Measurements from ENCODE around the gene PDLIM7. TPM values are rescaled to one million over a fixed set of nuclear protein-coding genes. Genes with fewer than 3 reads are reported as not detected.
A peak's percentile ranks its signal among the peaks of the same experiment; 100 is the strongest.

PDLIM7 gene
- polyA plus RNA-seq, 5 donors = 55.0 to 128 (median 85.9) TPM

GRCh38 chr5:177527595-177527994 lies 30.2 kb upstream of the PDLIM7 start:
- DNase-seq = no peak

GRCh38 chr5:177526791-177527190 lies 29.4 kb upstream of the PDLIM7 start:
- no peak for DNase-seq

DNA sequence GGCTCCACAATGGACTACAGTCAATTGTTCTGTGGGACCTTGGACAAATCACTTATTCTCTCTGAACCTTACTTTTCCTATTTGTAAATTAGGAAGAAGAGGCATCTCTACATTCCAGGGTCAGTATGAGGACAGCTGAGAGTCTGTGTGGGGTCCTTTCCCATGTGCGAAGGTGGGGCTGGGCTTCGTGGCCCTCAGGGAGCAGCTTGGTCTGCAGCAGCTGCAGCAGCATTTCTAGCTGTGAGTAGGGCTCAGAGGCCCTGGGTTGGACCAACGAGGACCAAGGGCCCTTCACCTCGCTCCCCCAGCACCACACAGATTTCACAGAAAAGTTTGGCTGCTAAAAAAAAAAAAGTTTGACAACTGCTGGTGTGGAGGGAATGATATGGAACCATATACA lies 28.8 kb upstream of the PDLIM7 start:
- DNase-seq = no peak

- DNase-seq = no peak
Measured at GRCh38 chr5:177524941-177525655, 27.7 kb upstream of the PDLIM7 start.

GRCh38 chr5:177524539-177524900 lies 27.1 kb upstream of the PDLIM7 start:
- DNase-seq = no peak

GRCh38 chr5:177523711-177524538 lies 26.5 kb upstream of the PDLIM7 start:
- DNase-seq = no peak

DNA sequence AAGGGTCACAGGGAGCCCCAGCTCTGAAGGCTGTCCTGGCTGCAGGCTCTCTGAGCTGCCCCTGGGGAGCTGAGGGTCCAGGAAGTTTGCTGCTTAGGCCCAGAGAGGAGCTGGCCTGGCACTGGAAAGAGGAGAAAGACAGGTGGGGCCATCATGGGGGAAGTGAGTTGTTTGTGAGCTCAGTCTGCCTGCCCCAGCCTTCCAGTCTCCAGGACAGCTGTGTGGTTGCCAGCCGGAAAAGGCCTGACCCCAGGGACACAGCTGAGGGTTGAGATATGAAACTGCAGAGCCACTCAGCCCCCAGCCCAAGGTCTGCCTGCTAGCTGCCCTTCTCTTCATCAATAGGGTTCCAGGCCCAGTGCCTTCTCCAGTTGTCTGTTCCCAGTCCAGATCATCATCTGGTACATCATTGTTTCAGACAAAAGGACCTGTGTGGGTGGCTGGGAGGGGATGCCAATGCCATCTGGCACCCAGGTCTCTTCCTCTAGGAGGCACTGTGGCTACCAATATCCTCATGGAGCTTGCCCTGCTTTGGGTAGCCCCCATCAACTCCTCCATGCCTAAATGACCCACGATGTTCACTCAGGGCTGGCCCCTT lies 23.6 kb upstream of the PDLIM7 start:
- DNase-seq = no peak

DNA sequence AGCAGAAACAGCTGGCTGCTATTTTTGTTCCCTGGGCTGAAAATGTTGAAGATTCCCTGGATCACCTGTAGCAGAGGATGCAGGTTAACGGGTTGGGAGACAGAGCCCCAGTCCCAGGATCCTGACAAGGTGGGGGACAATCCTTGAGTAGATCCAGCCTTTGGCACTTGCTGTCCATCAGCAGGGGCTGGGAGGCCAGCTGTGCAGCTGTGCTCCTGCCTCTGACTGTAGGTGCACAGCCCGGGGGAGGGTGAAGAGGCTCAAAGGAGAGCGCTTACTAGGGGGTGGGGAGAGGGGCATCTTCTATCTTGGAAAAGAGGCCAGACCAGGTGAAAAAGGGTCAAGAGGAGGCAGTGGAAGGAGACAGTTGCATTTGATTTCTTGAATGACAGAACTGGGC lies 22.9 kb upstream of the PDLIM7 start:
- DNase-seq = no peak

DNA sequence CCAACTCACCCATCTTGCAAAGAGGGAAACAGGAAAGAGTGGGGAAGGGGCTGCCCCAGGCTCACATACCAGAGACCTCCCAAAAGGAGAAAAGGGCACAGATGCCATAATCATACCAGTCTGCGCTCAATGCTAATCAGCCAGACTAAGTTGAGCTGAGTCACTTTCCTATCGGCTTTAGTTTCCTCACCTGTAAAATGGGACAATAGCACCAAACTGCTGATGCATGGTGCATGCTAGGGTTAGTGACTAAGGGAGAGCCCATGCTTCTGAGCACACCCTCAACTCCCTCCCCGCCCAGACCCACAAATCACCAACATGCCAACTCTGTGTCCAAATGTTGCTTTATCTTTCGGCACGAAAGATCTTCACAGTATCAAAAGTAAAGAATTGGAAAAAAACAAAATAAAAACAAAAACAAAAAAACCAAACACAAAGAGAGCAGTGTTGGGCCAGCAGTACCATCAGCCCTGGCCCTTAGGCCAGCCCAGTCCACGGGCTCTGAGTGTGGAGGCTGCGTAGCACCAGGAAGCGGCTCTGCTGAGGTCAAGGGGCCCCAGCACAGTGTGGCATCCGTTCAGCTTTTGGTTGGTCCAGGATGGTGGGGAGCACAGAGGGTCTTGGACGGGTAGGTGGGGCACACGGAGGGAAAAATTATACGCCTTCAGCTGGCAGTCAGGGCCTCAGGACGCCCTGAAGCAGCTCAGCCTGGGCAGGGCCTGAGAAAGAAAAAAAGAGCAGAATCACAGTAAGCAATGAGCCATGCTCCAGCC lies 22.2 kb upstream of the PDLIM7 start:
- DNase-seq = no peak

- DNase-seq = peak; percentile 98
Measured at GRCh38 chr5:177516601-177517568, 19.5 kb upstream of the PDLIM7 start, which contains the start of gene DDX41. DDX41 (minus strand) TSS chr5:177516961; CDS start chr5:177516945, 16 bp downstream.

DNA sequence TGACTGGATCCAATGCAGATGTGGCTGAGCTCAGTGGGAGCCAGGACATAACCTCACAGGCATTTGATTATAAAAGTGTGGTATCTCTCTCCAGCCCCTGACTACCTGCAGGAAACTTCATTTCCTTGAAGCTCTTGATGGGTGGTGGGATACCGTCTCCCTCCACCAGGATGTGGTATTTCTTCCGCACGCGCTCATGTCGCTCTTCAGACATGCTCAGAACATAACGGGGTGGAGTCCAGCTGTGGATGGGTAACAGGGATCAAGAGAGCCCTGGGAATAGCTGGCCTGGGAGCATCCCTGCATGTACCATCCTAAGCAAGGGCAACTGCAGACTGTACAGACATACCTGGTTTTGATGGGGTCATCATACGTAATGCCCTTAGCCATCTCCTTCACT lies 18.2 kb upstream of the PDLIM7 start:
- no peak for DNase-seq

- no peak for DNase-seq
Measured at GRCh38 chr5:177514541-177514940, 17.1 kb upstream of the PDLIM7 start.

DNA sequence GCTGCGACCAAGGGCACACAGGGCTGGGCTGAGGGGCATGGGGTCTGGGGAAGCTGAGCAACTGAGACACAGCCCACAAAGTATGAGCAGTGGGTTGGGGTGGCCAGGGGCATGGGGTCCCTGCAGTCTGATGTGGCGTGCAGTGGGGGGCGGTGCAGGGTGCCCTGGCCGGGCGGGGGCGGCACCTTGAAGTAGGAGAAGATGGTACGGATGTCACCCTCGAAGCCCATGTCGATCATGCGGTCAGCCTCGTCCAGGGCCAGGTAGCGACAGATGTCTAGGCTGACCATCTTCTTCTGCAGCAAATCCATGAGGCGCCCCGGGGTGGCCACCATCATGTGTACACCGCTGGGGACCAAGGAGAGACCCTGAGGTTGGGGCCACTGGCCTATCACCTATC lies 16.1 kb upstream of the PDLIM7 start:
- no peak for DNase-seq

GRCh38 chr5:177512736-177513380 lies 15.5 kb upstream of the PDLIM7 start:
- DNase-seq = no peak

- no peak for DNase-seq
Measured at GRCh38 chr5:177511796-177512675, 14.6 kb upstream of the PDLIM7 start.

DNA sequence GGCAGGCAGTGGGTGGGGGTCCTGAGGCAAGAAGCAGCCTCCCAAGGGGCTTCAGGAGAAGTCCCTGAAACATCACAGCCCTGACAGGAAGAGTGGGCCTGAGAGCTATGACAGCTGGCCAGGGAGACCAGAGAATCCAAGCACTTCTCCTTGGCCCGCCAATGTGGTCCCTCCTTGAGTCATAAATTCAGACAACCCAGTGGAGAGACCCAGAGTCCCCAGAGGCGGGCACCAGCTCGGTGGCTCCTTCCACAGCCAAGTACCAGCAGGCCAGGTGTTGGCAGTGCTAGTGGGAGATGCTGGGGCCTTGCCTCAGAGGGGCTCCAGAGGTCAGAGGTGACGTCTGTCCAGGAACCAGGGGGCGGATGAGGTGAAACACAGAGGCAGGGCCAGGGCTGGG lies 13.8 kb upstream of the PDLIM7 start:
- DNase-seq = no peak

GRCh38 chr5:177510567-177511053 lies 13.2 kb upstream of the PDLIM7 start:
- DNase-seq = no peak

DNA sequence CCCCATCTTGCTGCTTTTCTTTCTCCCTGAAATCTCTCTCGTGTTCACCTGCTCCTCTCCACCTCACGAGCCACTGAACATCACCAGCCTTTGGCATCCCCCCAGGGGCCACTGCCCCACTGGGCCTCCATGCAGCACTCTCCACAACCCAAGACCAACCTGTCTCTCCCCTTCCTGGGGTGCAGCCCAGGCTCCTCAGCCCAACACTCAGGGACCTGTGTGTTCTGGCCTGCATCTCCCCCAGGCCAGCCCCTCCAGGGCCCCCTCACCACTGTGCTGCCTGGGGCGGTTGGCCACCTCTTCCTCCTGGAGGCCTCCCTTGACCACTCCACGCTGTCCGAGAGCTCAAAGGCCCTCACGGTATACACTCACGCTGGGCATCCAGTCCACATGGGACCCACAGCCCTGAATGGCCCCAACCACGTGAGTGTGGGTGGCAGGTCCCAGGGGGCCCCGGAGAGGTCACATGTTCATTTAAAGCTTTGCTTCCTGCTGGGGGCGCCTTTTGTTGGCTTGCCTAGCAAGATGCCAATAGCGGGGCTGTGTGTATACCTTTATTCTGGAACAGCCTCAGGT lies 12.7 kb upstream of the PDLIM7 start:
- no peak for DNase-seq

Measured in right lung (tissue), 5 donors.